Heart right ventricle (tissue), 16 donors: ENCODE data around the gene RFTN1. TPM values are rescaled to one million over a fixed set of nuclear protein-coding genes. Genes with fewer than 3 reads are reported as not detected.

Experiments used
- ATAC-seq, 8 donors: fragments of 200-7000 bp; cut with Tn5 transposase; one replicate each; pipeline ENCODE4 v1.9.1; 2020; ENCODE audit warnings: mild to moderate bottlenecking in 8 of 8, moderate library complexity in 8 of 8, moderate number of reproducible peaks in 1 of 8
- DNase-seq, 2 donors: peaks; one replicate each; pipeline ENCODE4 v3.0.0-alpha.2; 2020
- H3K27ac ChIP-seq, 10 donors: fragments of 200-600 bp; sonication (generic) in 2 of 10; one replicate each; pipeline versions ENCODE4 v1.5.0 to v1.8.0; 2020 to 2022; ENCODE audit warnings: mild to moderate bottlenecking in 3 of 10
- H3K27me3 ChIP-seq, 7 donors: fragments of 200-600 bp; one replicate each; pipeline ENCODE4 v1.8.0; 2021 to 2022; ENCODE audit warnings: mild to moderate bottlenecking in 2 of 7
- H3K36me3 ChIP-seq, 9 donors: fragments of 200-600 bp; sonication (generic) in 1 of 9; one replicate each; pipeline versions ENCODE4 v1.5.0 to v1.8.0; 2020 to 2022; ENCODE audit warnings: mild to moderate bottlenecking in 2 of 9
- H3K4me1 ChIP-seq, 9 donors: fragments of 200-600 bp; sonication (generic) in 1 of 9; one replicate each; pipeline versions ENCODE4 v1.5.0 to v1.8.0; 2020 to 2022; ENCODE audit warnings: mild to moderate bottlenecking in 4 of 9
- H3K4me3 ChIP-seq, 10 donors: fragments of 200-600 bp; sonication (generic) in 2 of 10; one replicate each; pipeline versions ENCODE4 v1.5.0 to v1.8.0; 2020 to 2022; ENCODE audit warnings: mild to moderate bottlenecking in 7 of 10, moderate library complexity in 2 of 10
- H3K9me3 ChIP-seq, 11 donors: fragments of 200-600 bp in 10 of 11; sonication (generic) in 2 of 11; one replicate each; pipeline versions ENCODE4 v1.5.0 to v1.8.0; 2013 to 2022; ENCODE audit warnings: mild to moderate bottlenecking in 2 of 11, control low read depth in 1 of 11, moderate library complexity in 1 of 11
- CTCF ChIP-seq, 9 donors: fragments of 200-600 bp; sonication (generic) in 2 of 9; IDR thresholded peaks; one replicate each; pipeline versions ENCODE4 v1.5.0 to v1.8.0; 2021 to 2022; ENCODE audit warnings: antibody characterized with exemption in 9 of 9, mild to moderate bottlenecking in 5 of 9, moderate library complexity in 1 of 9
- WGBS, 2 donors: extraction: QIAGEN DNeasy Blood & Tissue Kit; methylation state at CpG; one replicate each; pipeline ENCODE4 v1.1.7; 2013; ENCODE audit warnings: inconsistent platforms in 1 of 2; 5-methylcytosine and 5-hydroxymethylcytosine counted together
- intact Hi-C, 10 donors: fragments of 100-400 bp; cut with DNase I; formaldehyde crosslinking; loops; one replicate each; pipeline versions ENCODE4 v1.11.1 to v1.14.2; 2022
- polyA plus RNA-seq, 2 donors: library from polyadenylated mRNA; stranded (reverse); fragments of 200-250 nt; gene quantifications; one replicate each; pipeline ENCODE4 v1.2.3, GENCODE V29; 2013
- total RNA-seq, 10 donors: library from RNA; stranded (reverse); fragmentation: NEBNext Ultra II Directional in 3 of 10; extraction: Animal tissue kit (Norgen Biotek cat#: 25700) in 3 of 10; gene quantifications; one replicate each; pipeline versions ENCODE4 v1.2.1 to v1.2.4, GENCODE V29; 2021 to 2023
- donor health status: Arrhythmogenic right ventricular cardiomyopathy.
- donor health status: ischemic (EF 13 %, LVEDD 7.1; RV severe dilation, severe dysfunction).
- donor health status: healthy with polysubstance abuse.
- donor health status: DM: no; HTN: yes; CAD: no.
- donor health status: DM: no; HTN: no; CAD: no.
- donor health status: ischemic (EF 25% LVEDD 6.9; RV normal size, moderate dysfunction).
- donor health status: ischemic (EF 25% LVEDD 5.7; RV mildly dilated, moderate dysfunction).
- donor health status: healthy.
- donor health status: DM: yes; HTN: yes; CAD: no.
- donor health status: Ischemic cardiomyopathy.
- donor health status: ischemic (EF 35%, LVEDD 5.7; RV mildly dilated, moderate dysfunction).
- donor health status: nonischemic (EF 11% LVEDD 7.7; RV severe dilation, severe dysfunction).
- donor health status: DM: yes; HTN: yes; CAD: no.
- donor health status: PGD.
- donor health status: ischemic (EF 29% LVEDD 5.4; RV normal size, mild dysfunction).
- donor health status: nonischemic (EF 23%, LVEDD 6.1; RV moderate dilation, normal function).

RFTN1 gene
- total and polyA plus RNA-seq, 12 donors: 17.4 to 32.2 (median 24.0) TPM

- Histone ChIP-seq H3K27me3 (no peaks in the 10 kb centered on the region), H3K27ac (peak overlapping the region in 1 of 10 donors; percentile 29), H3K4me1 (peaks cover 3 to 23% (median 17%) of the 10 kb centered on the region in 9 donors), H3K36me3 (peaks cover 0 to 42% (median 3%) of the 10 kb centered on the region in 9 donors), H3K4me3 (no peak overlapping the region), H3K9me3 (no peaks in the 10 kb centered on the region)
- 84 to 92% methylated on average over 1 of the region's 1 CpG for WGBS, 2 donors
- TF ChIP-seq CTCF (IDR thresholded peaks at IDR 0.05): no peak
- DNase-seq (no peak), ATAC-seq (peak in 2 of 8 donors; percentile 29 to 30)
- intact Hi-C loops: no loop called here
Observed at GRCh38 chr3:16343101-16343500, 170.4 kb downstream of the RFTN1 start.

- ATAC-seq: peak; percentile 15 to 90 (median 29)
- TF ChIP-seq CTCF (IDR thresholded peaks at IDR 0.05): no peak
- peaks cover 0 to 12% (median 4%) of the 10 kb centered on the region in 11 donors for H3K9me3 ChIP-seq
- WGBS, 2 donors: 38% methylated on average over 1 of the region's 1 CpG
- H3K27ac ChIP-seq: peak overlapping the region in 3 of 10 donors; percentile 29 to 54 (median 41)
- no peak for DNase-seq
- peaks cover 0 to 41% (median 8%) of the 10 kb centered on the region in 9 donors for H3K36me3 ChIP-seq
- intact Hi-C loops: no loop called here
- H3K4me3 ChIP-seq: no peak overlapping the region
- peaks cover 3 to 39% (median 30%) of the 10 kb centered on the region in 9 donors for H3K4me1 ChIP-seq
- no peaks in the 10 kb centered on the region for H3K27me3 ChIP-seq
Observed at GRCh38 chr3:16338999-16339398, 174.5 kb downstream of the RFTN1 start.

DNA sequence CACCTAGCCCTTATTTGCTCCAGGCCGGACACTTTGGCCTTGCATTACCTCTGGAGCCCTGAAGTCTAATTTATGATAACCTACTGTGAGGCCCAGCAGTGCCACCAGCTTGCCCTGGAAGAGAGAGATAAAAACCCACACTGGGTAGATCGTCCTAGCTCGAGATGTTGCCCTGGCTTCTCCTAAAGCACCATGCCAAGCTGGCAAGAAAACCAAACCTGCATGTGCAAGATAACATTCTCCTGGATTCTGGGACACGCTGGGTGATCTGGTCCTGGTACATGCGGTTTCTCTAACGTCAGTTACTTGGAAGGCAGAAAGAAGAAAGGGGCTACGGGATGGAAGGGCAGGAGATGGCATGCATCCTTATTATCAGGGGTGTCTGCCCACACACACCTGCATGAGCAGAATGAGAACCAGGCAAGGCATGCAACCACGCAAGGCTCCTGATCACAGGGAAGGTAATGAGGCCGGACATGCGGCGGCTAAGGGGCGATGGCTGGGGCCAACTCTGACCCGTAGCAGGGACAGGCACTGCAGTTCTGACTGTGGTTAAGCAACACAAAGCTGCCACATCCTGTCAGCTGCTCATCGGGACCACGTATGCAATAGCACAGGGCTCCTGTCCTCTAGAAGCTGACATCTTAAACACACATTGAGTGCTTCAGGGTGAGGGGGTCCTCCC is 175.5 kb downstream of the RFTN1 start:
- ATAC-seq: peak in 7 of 8 donors; percentile 31 to 49 (median 38)
- Histone ChIP-seq H3K27ac (peak overlapping the region in 5 of 10 donors; percentile 18 to 54 (median 38)), H3K9me3 (peaks cover 0 to 12% (median 4%) of the 10 kb centered on the region in 11 donors), H3K4me3 (no peak overlapping the region), H3K27me3 (no peaks in the 10 kb centered on the region), H3K4me1 (peaks cover 3 to 45% (median 30%) of the 10 kb centered on the region in 9 donors), H3K36me3 (peaks cover 0 to 41% (median 8%) of the 10 kb centered on the region in 9 donors)
- WGBS, 2 donors: 70 to 73% methylated on average over 15 of the region's 15 CpGs
- no peak for DNase-seq
- TF ChIP-seq CTCF (IDR thresholded peaks at IDR 0.05): no peak
- intact Hi-C loops: no loop called here

GRCh38 chr3:16336825-16337224 is 176.7 kb downstream of the RFTN1 start:
- Histone ChIP-seq H3K9me3 (peaks cover 0 to 19% (median 5%) of the 10 kb centered on the region in 11 donors), H3K27me3 (no peaks in the 10 kb centered on the region), H3K4me3 (no peak overlapping the region), H3K36me3 (peaks cover 0 to 41% (median 8%) of the 10 kb centered on the region in 9 donors), H3K27ac (peak overlapping the region in 3 of 10 donors; percentile 7 to 22 (median 19)), H3K4me1 (peaks cover 3 to 51% (median 30%) of the 10 kb centered on the region in 9 donors)
- ATAC-seq (peak in 1 of 8 donors; percentile 18), DNase-seq (no peak)
- intact Hi-C loops: no loop called here
- no peak for TF ChIP-seq CTCF (IDR thresholded peaks at IDR 0.05)
- WGBS, 2 donors: 87 to 89% methylated on average over 6 of the region's 6 CpGs
